ENCODE measurements around the gene AGMO. TPM values are rescaled to one million over a fixed set of nuclear protein-coding genes. Genes with fewer than 3 reads are reported as not detected.

AGMO gene
- total RNA-seq, 1 donor from 2014 or later, result 0.40 TPM

DNA sequence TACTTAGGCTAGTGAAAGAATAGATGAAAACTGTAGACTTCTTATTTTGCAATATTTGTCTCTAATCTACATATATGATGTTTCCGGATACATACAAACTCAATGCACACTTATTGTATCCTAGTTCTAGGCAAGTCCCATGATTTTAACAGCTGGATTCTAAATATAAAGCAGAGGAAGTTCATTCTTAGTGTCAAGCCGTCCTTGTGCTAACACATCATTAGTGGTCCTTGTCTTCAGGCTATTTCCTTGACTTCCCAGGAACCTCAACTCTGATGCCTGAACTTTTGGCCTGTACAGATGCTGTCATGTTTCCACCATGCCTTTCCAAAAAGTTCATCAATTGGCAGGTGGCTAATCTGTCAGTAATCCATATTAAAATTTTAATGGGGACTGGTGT is 357.4 kb downstream of the AGMO start:
- DNase-seq (ENCODE audit: low spot score), result no peak
- intact Hi-C loops (cut with DNase I), result no loop called here

DNA sequence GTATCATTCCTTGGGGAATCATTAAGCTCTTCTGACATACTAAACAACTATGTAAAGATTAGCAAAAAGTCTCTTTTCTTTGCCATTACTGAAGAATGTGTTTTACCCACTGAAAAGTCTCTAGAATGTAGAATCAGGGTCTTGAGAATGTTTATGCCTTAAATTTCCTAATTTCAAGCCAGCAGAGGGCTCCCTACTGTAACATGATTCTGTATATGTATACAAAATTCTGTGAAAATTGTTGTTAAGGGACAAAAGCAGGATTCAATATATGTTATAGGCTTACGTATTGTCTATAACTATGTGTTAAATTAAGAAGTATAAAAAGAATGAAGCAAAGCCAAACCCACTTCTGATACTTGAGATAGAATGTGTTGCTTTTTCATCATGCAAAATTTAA is 362.3 kb downstream of the AGMO start:
- DNase-seq (ENCODE audit: low spot score), result no peak
- intact Hi-C loops (cut with DNase I), result no loop called here

DNA sequence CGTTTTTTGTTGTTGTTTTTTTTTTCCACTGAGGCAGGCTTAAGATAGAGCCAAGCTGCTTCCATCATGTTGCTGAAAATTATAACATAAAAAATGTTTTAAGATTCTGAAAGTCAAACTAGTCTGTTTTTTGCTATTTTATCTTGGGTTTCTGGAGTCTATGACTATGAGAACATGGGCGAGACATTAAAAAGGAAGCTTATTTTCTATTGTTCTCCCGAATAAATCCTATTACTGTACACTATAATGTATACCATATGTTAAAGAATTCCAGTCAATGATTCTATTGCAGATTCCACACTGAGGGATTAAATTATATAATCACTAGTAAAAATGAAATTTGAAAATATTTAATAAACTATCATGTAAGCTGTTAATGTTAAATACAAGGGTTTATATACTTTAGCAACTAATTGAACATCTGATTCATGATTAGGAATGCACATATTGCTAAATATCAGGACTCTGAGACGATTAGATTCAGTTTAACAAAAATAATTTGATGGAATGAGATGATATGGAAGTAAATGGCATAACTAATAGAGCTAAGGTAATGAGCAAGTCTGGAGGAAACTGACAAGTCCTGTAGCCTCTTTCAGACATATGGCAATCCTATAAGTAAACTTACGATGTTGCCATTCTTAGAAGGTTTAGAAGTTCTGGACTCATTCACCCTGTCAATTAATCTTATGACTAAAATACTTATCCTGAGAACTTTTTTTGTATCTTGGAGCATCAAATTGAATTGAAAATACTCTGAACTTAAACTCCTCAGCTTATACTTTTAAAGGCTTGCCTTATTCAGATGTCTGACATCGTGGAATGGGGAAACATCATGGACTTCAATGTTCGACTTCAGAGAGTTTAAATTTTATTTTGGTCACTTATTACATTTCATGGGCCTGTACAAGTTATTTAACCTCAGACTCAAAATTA is 364.5 kb downstream of the AGMO start:
- DNase-seq (ENCODE audit: low spot score), result no peak
- intact Hi-C loops (cut with DNase I), result no loop called here

DNA sequence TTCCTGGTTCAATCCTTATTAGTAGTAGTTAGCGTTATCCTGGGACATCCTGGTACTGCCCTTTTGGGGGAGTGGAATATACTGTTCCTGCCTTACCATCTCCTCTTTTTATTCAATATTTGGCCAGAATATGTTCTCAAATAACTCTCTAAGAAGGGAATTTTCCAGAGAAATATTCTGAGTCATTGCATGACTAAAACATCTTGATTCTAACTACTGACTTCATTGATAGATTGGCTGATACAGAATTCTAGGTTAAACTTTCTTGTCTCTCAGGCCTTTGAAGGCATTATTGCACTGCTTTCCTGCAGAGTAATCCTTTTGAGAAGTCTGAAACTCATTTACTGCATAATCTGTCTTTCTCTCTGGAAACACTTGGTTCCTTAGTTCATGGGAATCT is 383.8 kb downstream of the AGMO start:
- no peak for DNase-seq (ENCODE audit: low spot score)
- intact Hi-C loops (cut with DNase I), result no loop called here

DNA sequence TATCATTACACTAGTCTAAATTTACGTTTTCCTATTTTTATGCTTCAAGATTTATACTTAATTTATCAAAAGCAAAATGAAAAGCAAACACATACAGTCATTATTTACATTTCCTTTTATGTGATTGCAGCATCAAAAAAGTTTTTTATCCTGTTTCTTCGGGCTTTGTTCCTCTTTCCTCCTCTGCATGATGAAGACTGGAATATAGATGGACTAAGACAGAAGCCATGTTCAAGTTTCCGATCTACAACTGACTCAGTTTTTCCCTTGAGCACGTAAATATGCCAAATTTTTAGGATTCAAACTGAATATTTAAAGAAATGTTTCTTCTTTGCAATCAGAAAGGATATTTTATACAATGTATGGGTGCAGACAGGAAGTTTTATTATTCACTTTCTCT is 385.7 kb downstream of the AGMO start:
- intact Hi-C loops (cut with DNase I), result no loop called here
- no peak for DNase-seq (ENCODE audit: low spot score)

DNA sequence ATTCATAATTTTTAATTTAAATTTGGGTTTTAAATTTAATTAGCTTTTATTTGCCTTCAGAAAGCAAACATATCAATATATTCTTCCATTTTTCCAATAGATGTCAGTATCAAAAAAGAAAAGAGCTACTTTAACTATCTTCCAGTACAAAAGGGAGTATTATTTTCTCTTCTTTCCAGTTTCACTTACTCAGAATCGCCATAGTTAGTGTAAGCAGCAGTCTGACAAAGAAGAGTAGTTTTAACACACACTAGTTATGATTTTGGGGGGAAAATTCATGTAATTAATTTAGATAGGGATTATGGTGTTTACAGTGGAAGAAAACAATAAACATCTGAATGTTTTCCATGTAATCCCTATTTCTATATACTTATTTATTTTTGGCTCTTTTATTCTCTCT is 386.7 kb downstream of the AGMO start:
- intact Hi-C loops (cut with DNase I), result no loop called here
- no peak for DNase-seq (ENCODE audit: low spot score)

DNA sequence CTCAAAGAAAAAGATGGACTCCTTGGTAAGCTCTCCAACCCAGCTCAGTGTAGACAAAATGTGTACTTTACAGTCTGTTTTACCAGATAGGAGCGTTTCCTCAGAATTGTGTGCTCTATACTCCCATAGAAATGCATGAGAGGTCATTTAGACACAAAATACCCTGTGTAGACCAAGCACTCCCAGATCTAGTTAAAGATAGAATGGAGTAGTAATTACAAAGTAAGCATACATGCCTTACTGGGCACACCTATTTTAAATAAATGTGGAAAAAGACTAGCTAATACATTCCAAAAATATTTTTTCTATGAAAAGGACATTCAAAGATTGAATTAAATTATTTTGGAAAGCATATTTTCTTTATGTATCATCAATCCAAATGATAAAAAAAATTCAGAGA is 387.3 kb downstream of the AGMO start:
- intact Hi-C loops (cut with DNase I), result no loop called here

DNA sequence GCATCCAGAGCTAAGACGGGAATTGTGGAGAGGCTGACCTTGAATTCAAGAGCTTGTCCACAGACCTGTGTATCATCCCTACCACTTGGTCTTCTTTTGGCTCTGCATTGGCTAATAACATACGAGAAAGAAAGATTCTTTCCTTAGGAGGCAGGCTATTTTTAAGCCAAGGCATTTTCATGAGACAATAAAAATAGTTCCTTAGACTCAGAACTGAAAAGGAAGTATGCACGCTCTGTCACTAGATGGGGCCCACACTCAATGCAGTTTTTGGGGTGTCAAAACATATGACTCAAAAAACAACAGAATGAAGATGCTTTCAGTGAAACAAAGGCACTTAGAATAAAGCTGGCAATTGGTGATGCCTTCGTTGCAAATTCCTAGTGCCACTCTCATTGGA is 393.3 kb downstream of the AGMO start:
- no peak for DNase-seq (ENCODE audit: low spot score)
- intact Hi-C loops (cut with DNase I), result no loop called here

More for the DNA sequence above, 387.3 kb downstream of the AGMO start:
- no peak for DNase-seq (ENCODE audit: low spot score)

DNA sequence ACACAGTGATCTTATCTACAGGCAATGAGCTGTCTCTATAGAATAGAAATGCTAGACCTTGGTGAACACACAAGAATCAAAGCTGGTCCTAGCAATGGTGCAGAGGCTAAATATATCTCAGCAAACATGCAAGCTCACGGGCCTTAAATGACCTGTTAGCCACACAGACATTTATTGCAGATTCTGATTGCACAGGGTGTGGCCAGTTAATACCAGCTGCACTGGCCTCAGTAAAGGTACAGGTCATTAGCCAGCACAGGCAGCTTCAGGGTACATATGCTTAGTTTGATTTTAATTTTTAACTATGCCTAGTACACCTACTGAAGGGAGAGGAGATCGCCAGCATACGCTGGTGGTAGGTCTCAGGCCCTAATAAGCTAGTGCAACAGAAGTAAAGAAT is 393.9 kb downstream of the AGMO start:
- intact Hi-C loops (cut with DNase I), result no loop called here
- DNase-seq (ENCODE audit: low spot score), result no peak

DNA sequence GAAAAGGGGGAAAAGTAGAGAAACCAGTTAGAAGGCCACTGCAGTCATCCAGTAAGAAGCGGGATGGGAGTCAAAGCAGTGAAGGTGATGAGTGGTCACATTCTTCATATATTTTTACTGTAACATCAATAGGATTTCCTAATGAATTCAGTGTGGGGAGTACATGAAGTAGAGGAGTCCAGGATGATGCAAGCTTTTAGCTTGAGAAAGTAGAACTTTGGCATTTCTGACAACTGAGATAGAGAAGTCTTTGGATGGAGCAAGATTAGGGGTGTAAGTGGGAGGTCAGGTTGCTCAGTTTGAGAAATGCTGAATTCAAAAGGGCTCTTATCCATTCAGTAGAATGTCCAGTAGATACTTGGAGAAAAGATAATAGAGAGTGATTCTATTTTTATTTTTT is 395.2 kb downstream of the AGMO start:
- intact Hi-C loops (cut with DNase I), result no loop called here
- DNase-seq (ENCODE audit: low spot score), result no peak

DNA sequence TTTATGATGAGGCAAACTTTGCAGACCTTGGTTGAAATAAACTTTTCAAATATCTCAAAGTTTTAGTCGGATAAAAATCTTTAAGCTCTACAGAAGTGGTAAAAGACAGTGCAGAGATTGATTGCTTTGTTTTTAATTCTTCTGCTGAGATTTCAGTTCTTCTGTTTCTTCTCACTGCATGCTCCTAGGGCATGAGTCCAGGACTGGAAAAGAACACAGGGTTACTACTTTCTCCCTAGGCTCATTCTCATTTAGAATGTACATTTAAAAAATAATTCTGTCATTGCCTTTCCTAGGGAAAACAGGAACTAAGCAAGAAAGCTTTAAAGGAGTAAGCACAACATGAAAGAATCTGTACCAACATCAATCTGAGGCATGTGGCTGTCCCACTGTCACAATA is 402.6 kb downstream of the AGMO start:
- intact Hi-C loops (cut with DNase I), result no loop called here
- DNase-seq (ENCODE audit: low spot score), result no peak

DNA sequence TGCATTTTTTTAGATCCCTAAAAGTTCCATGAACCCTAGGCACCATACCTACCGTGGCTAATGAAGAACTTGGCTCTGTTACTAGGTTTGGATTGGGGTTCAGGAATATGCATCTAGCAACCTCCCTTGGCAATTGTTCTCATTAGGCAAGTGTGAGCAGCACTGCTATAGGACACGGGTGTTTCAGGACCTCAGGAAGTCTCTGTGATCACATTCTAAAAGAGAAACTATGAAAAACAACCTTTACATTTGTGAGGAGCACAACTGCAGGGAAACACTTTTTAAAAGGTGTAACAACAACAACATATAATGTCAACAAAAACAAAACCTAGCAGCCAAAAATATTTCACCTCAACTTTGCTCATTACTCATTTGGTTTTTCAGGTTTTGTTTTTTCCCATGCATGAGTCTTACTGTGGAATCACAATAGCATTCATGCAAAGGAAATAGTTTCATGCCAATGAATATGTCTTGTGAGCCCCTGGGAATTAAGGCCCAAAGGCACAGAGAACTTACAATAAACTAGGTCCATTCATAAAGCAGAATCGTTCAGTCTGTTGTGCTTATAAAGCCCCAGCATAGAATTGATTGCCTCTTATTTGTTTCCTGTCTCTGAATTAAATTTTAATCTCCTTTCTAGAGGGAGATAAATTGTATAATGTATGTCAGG is 403.5 kb downstream of the AGMO start:
- intact Hi-C loops (cut with DNase I), result no loop called here
- DNase-seq (ENCODE audit: low spot score), result no peak

Other genes starting within 250 kb of the AGMO start
- gene MEOX2, start 124.7 kb upstream of the AGMO start, total RNA-seq, result 6.9 TPM

Data from cardiac septum (tissue), 1 donor.